H1 (cell line): Measurements from ENCODE around the gene SLC25A40. TPM values are rescaled to one million over a fixed set of nuclear protein-coding genes. Genes with fewer than 3 reads are reported as not detected.

Experiments used
- FOSL1 ChIP-seq: IDR thresholded peaks from 2 replicates; pipeline ENCODE4 v1.6.1; 2011; ENCODE audit warnings: mild to moderate bottlenecking, low read depth, low read length, moderate library complexity; ENCODE audit not compliant: insufficient read depth
- HDAC6 ChIP-seq: IDR thresholded peaks from one replicate; pipeline ENCODE4 v1.7.1; 2012; ENCODE audit warnings: low read depth, mild to moderate bottlenecking, inconsistent platforms, low read length, moderate library complexity
- JUND ChIP-seq: IDR thresholded peaks from 2 replicates; pipeline ENCODE4 v1.6.1; 2011; ENCODE audit warnings: mild to moderate bottlenecking, improper control_type of control experiment, low read length
- POU5F1 ChIP-seq: IDR thresholded peaks from 2 replicates; pipeline ENCODE4 v1.6.1; 2011; ENCODE audit warnings: low read depth, mild to moderate bottlenecking, low read length, moderate library complexity
- RNF2 ChIP-seq: fragments of 200-900, 300-1000 bp; sonication (generic); IDR thresholded peaks from 2 replicates; pipeline ENCODE4 v1.7.1; 2016; ENCODE audit warnings: borderline replicate concordance, low read depth, mild to moderate bottlenecking, antibody characterized with exemption, low read length; ENCODE audit not compliant: poor library complexity, severe bottlenecking; ENCODE audit errors: missing control alignments
- polyA plus RNA-seq, 7 experiments: library from polyadenylated mRNA; depleted of rRNA in 3 of 7; stranded (reverse) in 5 of 7; unstranded in 2 of 7; fragments of >200 nt in 5 of 7; fragments of 200-250 nt in 2 of 7; gene quantifications; 1 replicate in 5 of 7; 2 replicates in 1 of 7; 4 replicates in 1 of 7; pipeline versions ENCODE4 v1.2.1 to v1.2.3, GENCODE V29; 2011 to 2013; ENCODE audit warnings: missing spikeins in 2 of 7, mixed read lengths in 2 of 7
- total RNA-seq: library from RNA; stranded (reverse); fragmentation: NEBNext Ultra II Directional; extraction: Animal tissue kit (Norgen Biotek cat#: 25700); gene quantifications from 2 replicates; pipeline ENCODE4 v1.2.1, GENCODE V29; 2021

SLC25A40 gene
- total and polyA plus RNA-seq, 2 of the 8 experiments (the other 6 are each of a cell fraction or from before 2014, with no cell fraction given), result 6.5 to 17.3 TPM

- TF ChIP-seq RNF2, result no peak
- TF ChIP-seq POU5F1, result no peak
- no peak for TF ChIP-seq HDAC6
- TF ChIP-seq JUND, result no peak
- TF ChIP-seq FOSL1, result no peak
These were observed 45.1 kb downstream of the SLC25A40 start (continued) for GRCh38 chr7:87831097-87831496.
